Measurements from ENCODE around the gene P2RY6.
A peak's percentile ranks its signal among the peaks of the same experiment; 100 is the strongest.

The P2RY6 gene

GRCh38 chr11:73312036-73312435 lies 39.9 kb downstream of the P2RY6 start:
- H3K27ac ChIP-seq: no peak overlapping the region
- H3K4me3 ChIP-seq (ENCODE audit: low read depth, low read length): peak overlapping the region; percentile 41
- H3K27me3 ChIP-seq (replicated peaks): no peaks in the 10 kb centered on the region
- no peak for DNase-seq
- in situ Hi-C loops (cut with HindIII; ENCODE audit: low pct_ligation_motif_present, low sequenced_read_pairs): no loop called here
- H3K36me3 ChIP-seq (replicated peaks): peaks cover 2% of the 10 kb centered on the region
- no peak for TF ChIP-seq CTCF (IDR thresholded peaks at IDR 0.05; ENCODE audit: low read depth, low read length, missing control alignments)

- H3K36me3 ChIP-seq (replicated peaks): peaks cover 2% of the 10 kb centered on the region
- DNase-seq: peak; percentile 56
- in situ Hi-C loops (cut with HindIII; ENCODE audit: low pct_ligation_motif_present, low sequenced_read_pairs): no loop called here
Measured at GRCh38 chr11:73312851-73313327, 40.8 kb downstream of the P2RY6 start.

GRCh38 chr11:73313652-73314051 lies 41.5 kb downstream of the P2RY6 start:
- in situ Hi-C loops (cut with HindIII; ENCODE audit: low pct_ligation_motif_present, low sequenced_read_pairs): no loop called here
- Histone ChIP-seq H3K4me3 (ENCODE audit: low read depth, low read length) (no peak overlapping the region), H3K36me3 (replicated peaks) (peaks cover 2% of the 10 kb centered on the region), H3K27me3 (replicated peaks) (no peaks in the 10 kb centered on the region), H3K27ac (peak overlapping the region; percentile 85)
- TF ChIP-seq CTCF (IDR thresholded peaks at IDR 0.05; ENCODE audit: low read depth, low read length, missing control alignments): no peak
- DNase-seq: no peak

More at GRCh38 chr11:73312851-73313327, 40.8 kb downstream of the P2RY6 start:
- H3K27ac ChIP-seq: peak overlapping the region; percentile 85
- H3K27me3 ChIP-seq (replicated peaks): no peaks in the 10 kb centered on the region
- TF ChIP-seq CTCF (IDR thresholded peaks at IDR 0.05; ENCODE audit: low read depth, low read length, missing control alignments): no peak
- H3K4me3 ChIP-seq (ENCODE audit: low read depth, low read length): peak overlapping the region; percentile 41

GRCh38 chr11:73314117-73314961 lies 42.2 kb downstream of the P2RY6 start:
- in situ Hi-C loops (cut with HindIII; ENCODE audit: low pct_ligation_motif_present, low sequenced_read_pairs): no loop called here
- no peak overlapping the region for H3K4me3 ChIP-seq (ENCODE audit: low read depth, low read length)
- no peaks in the 10 kb centered on the region for H3K27me3 ChIP-seq (replicated peaks)
- DNase-seq: peak; percentile 83
- H3K27ac ChIP-seq: peak overlapping the region; percentile 85
- TF ChIP-seq CTCF (IDR thresholded peaks at IDR 0.05; ENCODE audit: low read depth, low read length, missing control alignments): peak; percentile 29
- H3K36me3 ChIP-seq (replicated peaks): peaks cover 2% of the 10 kb centered on the region

GRCh38 chr11:73315293-73316020 lies 43.3 kb downstream of the P2RY6 start:
- peaks cover 2% of the 10 kb centered on the region for H3K36me3 ChIP-seq (replicated peaks)
- H3K27ac ChIP-seq: peak overlapping the region; percentile 85
- no peak for DNase-seq
- in situ Hi-C loops (cut with HindIII; ENCODE audit: low pct_ligation_motif_present, low sequenced_read_pairs): no loop called here
- no peak overlapping the region for H3K4me3 ChIP-seq (ENCODE audit: low read depth, low read length)
- no peak for TF ChIP-seq CTCF (IDR thresholded peaks at IDR 0.05; ENCODE audit: low read depth, low read length, missing control alignments)
- no peaks in the 10 kb centered on the region for H3K27me3 ChIP-seq (replicated peaks)
